ENCODE results near the gene SCAPER. TPM values are rescaled to one million over a fixed set of nuclear protein-coding genes. Genes with fewer than 3 reads are reported as not detected.

The SCAPER gene
- total RNA-seq, 1 experiment from 2014 or later, result 7.4 TPM

GRCh38 chr15:76753771-76754170, 151.4 kb downstream of the SCAPER start:
- Mint-ChIP-seq H3K27me3 (ENCODE audit: low read depth) (no peaks in the 10 kb centered on the region), H3K4me1 (no peaks in the 10 kb centered on the region), H3K9me3 (no peaks in the 10 kb centered on the region), H3K27ac (no peak overlapping the region), H3K36me3 (ENCODE audit: insufficient read depth in 1 of 3, low read depth in 3 of 3) (no peaks in the 10 kb centered on the region), H3K4me3 (no peak overlapping the region)
- no peak for DNase-seq
- H4K8ac ChIP-seq (replicated peaks; ENCODE audit: insufficient read length, low read depth, low read length), result no peak overlapping the region
- H3K56ac ChIP-seq (ENCODE audit: insufficient read length, low read depth, low read length), result no peak overlapping the region
- no peak overlapping the region for H2BK5ac ChIP-seq (ENCODE audit: insufficient read length, low read length)
- H2BK12ac ChIP-seq (ENCODE audit: insufficient read length, low read depth, low read length), result no peak overlapping the region
- H3K79me1 ChIP-seq (ENCODE audit: insufficient read depth, low read depth, low read length, poor library complexity, severe bottlenecking), result no peaks in the 10 kb centered on the region
- H4K20me1 ChIP-seq (ENCODE audit: control insufficient read depth, insufficient read depth, insufficient read length), result no peaks in the 10 kb centered on the region
- TF ChIP-seq CTCF (conservative IDR thresholded peaks at IDR 0.05), result no peak
- H3K14ac ChIP-seq (ENCODE audit: insufficient read depth, low read length), result no peak overlapping the region
- H4K91ac ChIP-seq (ENCODE audit: insufficient read length, low read depth, low read length), result no peak overlapping the region
- H2BK15ac ChIP-seq (ENCODE audit: low read depth, low read length), result no peak overlapping the region
- H2AFZ ChIP-seq (ENCODE audit: low read length), result no peak overlapping the region
- no peaks in the 10 kb centered on the region for H3K4me1 ChIP-seq (ENCODE audit: insufficient read depth, low read length)
- no peak overlapping the region for H4K5ac ChIP-seq (ENCODE audit: insufficient read length, low read depth, low read length)
- no peak overlapping the region for H2AK5ac ChIP-seq (ENCODE audit: insufficient read length, low read length)
- no peaks in the 10 kb centered on the region for H3K9me3 ChIP-seq (ENCODE audit: control insufficient read depth, low read depth, low read length)
- no peak overlapping the region for H2BK120ac ChIP-seq (ENCODE audit: low read depth, low read length, poor library complexity, severe bottlenecking)
- no peak overlapping the region for H3K4ac ChIP-seq (ENCODE audit: low read depth, low read length)
- WGBS (ENCODE audit: extremely low coverage, insufficient read length, low lambda C conversion rate), result 100% methylated on average over 2 of the region's 6 CpGs
- no peaks in the 10 kb centered on the region for H3K23me2 ChIP-seq (ENCODE audit: insufficient read length, low read depth, low read length, poor library complexity, severe bottlenecking)
- H2BK20ac ChIP-seq (ENCODE audit: low read depth, low read length, poor library complexity, severe bottlenecking), result no peak overlapping the region
- H3K27me3 ChIP-seq (ENCODE audit: insufficient read depth, low read length), result no peaks in the 10 kb centered on the region
- no peak overlapping the region for H3K27ac ChIP-seq (ENCODE audit: insufficient read length, low read depth, low read length)
- no peak overlapping the region for H3K23ac ChIP-seq (ENCODE audit: insufficient read length, low read depth, low read length)
- no peak overlapping the region for H3K18ac ChIP-seq (ENCODE audit: insufficient read length, low read depth, low read length)
- no peak overlapping the region for H3T11ph ChIP-seq (ENCODE audit: low read length)
- no peaks in the 10 kb centered on the region for H3K79me2 ChIP-seq (ENCODE audit: insufficient read depth, low read length)
- no peak overlapping the region for H3K9ac ChIP-seq (ENCODE audit: extremely low read depth, insufficient read length, low read length)
- no peak overlapping the region for H3K4me2 ChIP-seq (ENCODE audit: insufficient read depth, insufficient read length, low read length)

All from H9 (cell line).